ENCODE results near the gene MAGEL2. TPM values are rescaled to one million over a fixed set of nuclear protein-coding genes. Genes with fewer than 3 reads are reported as not detected.
A peak's percentile ranks its signal among the peaks of the same experiment; 100 is the strongest.

MAGEL2 gene
- total and polyA plus RNA-seq, 2 experiments from 2014 or later = 4.8 to 10.1 TPM

DNA sequence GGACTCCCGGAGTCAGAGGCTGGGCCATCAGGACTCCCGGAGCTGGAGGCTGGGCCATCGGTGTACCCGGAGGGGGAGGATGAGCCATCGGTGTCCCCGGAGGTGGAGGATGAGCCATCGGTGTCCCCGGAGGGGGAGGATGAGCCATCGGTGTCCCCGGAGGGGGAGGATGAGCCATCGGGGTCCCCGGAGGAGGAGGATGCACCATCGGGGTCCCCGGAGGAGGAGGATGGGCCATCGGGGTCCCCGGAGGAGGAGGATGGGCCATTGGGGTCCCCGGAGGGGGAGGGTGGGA lies 719 bp downstream of the MAGEL2 start:
- no peak for DNase-seq (ENCODE audit: low spot score)
- H3K27ac Mint-ChIP-seq = no peak overlapping the region
- no peaks in the 10 kb centered on the region for H4K20me1 ChIP-seq (replicated peaks; ENCODE audit: insufficient read depth)
- no peaks in the 10 kb centered on the region for H3K36me3 ChIP-seq (ENCODE audit: insufficient read depth)
- peaks cover 6% of the 10 kb centered on the region; the same call in 1 of the 3 replicates for H3K36me3 Mint-ChIP-seq (ENCODE audit: low read depth)
- H3K27me3 Mint-ChIP-seq (ENCODE audit: insufficient read depth, low read depth, poor library complexity) = peaks cover 15% of the 10 kb centered on the region
- H3K9me3 Mint-ChIP-seq = peaks cover 74% of the 10 kb centered on the region
- H3K4me3 Mint-ChIP-seq = peak overlapping the region; percentile 73
- no peak for TF ChIP-seq NANOG (IDR thresholded peaks at IDR 0.05; ENCODE audit: borderline replicate concordance)
- TF ChIP-seq EZH2phosphoT487 (IDR thresholded peaks at IDR 0.05; ENCODE audit: unreplicated experiment) = no peak
- TF ChIP-seq POLR2AphosphoS5 (IDR thresholded peaks at IDR 0.05; ENCODE audit: low read depth) = no peak
- no peak for TF ChIP-seq ETS1 (IDR thresholded peaks at IDR 0.05)
- TF ChIP-seq ZNF331 (CRISPR knock-in tag; IDR thresholded peaks at IDR 0.05; ENCODE audit: low read depth) = no peak
- TF ChIP-seq JUNB (IDR thresholded peaks at IDR 0.05; ENCODE audit: unreplicated experiment) = no peak
- no peak for TF ChIP-seq CREB1 (CRISPR knock-in tag; IDR thresholded peaks at IDR 0.05; ENCODE audit: low read depth)
- no peak for TF ChIP-seq ZNF462 (CRISPR knock-in tag; IDR thresholded peaks at IDR 0.05)
- TF ChIP-seq ZNF114 (CRISPR knock-in tag; IDR thresholded peaks at IDR 0.05) = no peak
- TF ChIP-seq EZH2 (IDR thresholded peaks at IDR 0.05; ENCODE audit: low read depth, unreplicated experiment) = no peak
- TF ChIP-seq, protein P1, sequence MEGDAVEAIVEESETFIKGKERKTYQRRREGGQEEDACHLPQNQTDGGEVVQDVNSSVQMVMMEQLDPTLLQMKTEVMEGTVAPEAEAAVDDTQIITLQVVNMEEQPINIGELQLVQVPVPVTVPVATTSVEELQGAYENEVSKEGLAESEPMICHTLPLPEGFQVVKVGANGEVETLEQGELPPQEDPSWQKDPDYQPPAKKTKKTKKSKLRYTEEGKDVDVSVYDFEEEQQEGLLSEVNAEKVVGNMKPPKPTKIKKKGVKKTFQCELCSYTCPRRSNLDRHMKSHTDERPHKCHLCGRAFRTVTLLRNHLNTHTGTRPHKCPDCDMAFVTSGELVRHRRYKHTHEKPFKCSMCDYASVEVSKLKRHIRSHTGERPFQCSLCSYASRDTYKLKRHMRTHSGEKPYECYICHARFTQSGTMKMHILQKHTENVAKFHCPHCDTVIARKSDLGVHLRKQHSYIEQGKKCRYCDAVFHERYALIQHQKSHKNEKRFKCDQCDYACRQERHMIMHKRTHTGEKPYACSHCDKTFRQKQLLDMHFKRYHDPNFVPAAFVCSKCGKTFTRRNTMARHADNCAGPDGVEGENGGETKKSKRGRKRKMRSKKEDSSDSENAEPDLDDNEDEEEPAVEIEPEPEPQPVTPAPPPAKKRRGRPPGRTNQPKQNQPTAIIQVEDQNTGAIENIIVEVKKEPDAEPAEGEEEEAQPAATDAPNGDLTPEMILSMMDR (conservative IDR thresholded peaks at IDR 0.05; ENCODE audit: low read depth in 2 of 2) = no peak
- TF ChIP-seq STAT1 (IDR thresholded peaks at IDR 0.05; ENCODE audit: unreplicated experiment) = no peak
- no peak for TF ChIP-seq REST (IDR thresholded peaks at IDR 0.05; ENCODE audit: unreplicated experiment)
- H3K4me1 ChIP-seq (ENCODE audit: insufficient read depth) = peaks cover 27% of the 10 kb centered on the region
- H3K4me1 Mint-ChIP-seq = peaks cover 18% of the 10 kb centered on the region
- H3K9me2 ChIP-seq (ENCODE audit: insufficient read depth) = no peaks in the 10 kb centered on the region
- no peaks in the 10 kb centered on the region for H3F3A ChIP-seq (replicated peaks; ENCODE audit: low read depth)
- H3K27me3 ChIP-seq (ENCODE audit: insufficient read depth) = peaks cover 18% of the 10 kb centered on the region
- no peaks in the 10 kb centered on the region for H3K79me2 ChIP-seq (replicated peaks; ENCODE audit: insufficient read depth)
- H2AFZ ChIP-seq = no peak overlapping the region
- no peak for ATAC-seq
- H3K27ac ChIP-seq (ENCODE audit: low read depth) = no peak overlapping the region
- peak overlapping the region; percentile 65 for H3K4me3 ChIP-seq
- H3K4me2 ChIP-seq = peak overlapping the region; percentile 81
